Trophoblast cell (in vitro differentiated cells and primary cell): Measurements from ENCODE around the gene USP36.
"Not testable (repeated sequence)": the region's sequence is repeated elsewhere in the genome, so short reads cannot be mapped to it uniquely, and the experiment has no call there.

ENCODE experiments used
- DNase-seq, 2 donors: peaks; one replicate each; pipeline ENCODE4 v3.0.0-alpha.2; 2016
- H2AFZ ChIP-seq: 2 replicates; pipeline ENCODE4 v1.6.1; 2013; ENCODE audit warnings: low read length, moderate library complexity, mild to moderate bottlenecking; ENCODE audit not compliant: insufficient read depth, poor library complexity
- H2AK5ac ChIP-seq: 2 replicates; pipeline ENCODE4 v1.6.1; 2013; ENCODE audit warnings: mild to moderate bottlenecking, low read length
- H2BK120ac ChIP-seq: 2 replicates; pipeline ENCODE4 v1.6.1; 2013; ENCODE audit warnings: low read length, mild to moderate bottlenecking, moderate library complexity; ENCODE audit not compliant: insufficient read depth, poor library complexity
- H2BK12ac ChIP-seq: 2 replicates; pipeline ENCODE4 v1.6.1; 2013; ENCODE audit warnings: mild to moderate bottlenecking, low read length, moderate library complexity
- H2BK5ac ChIP-seq: 2 replicates; pipeline ENCODE4 v1.6.1; 2013; ENCODE audit warnings: low read length, low read depth, moderate library complexity, mild to moderate bottlenecking; ENCODE audit not compliant: poor library complexity
- H3K14ac ChIP-seq: 2 replicates; pipeline ENCODE4 v1.6.1; 2013; ENCODE audit warnings: mild to moderate bottlenecking, low read length
- H3K18ac ChIP-seq: 2 replicates; pipeline ENCODE4 v1.6.1; 2013; ENCODE audit warnings: mild to moderate bottlenecking, low read length
- H3K23ac ChIP-seq: 2 replicates; pipeline ENCODE4 v1.6.1; 2013; ENCODE audit warnings: low read length
- H3K27ac ChIP-seq: 2 replicates; pipeline ENCODE4 v1.5.1; 2013; ENCODE audit warnings: low read depth, mild to moderate bottlenecking, inconsistent platforms, low read length, moderate library complexity
- H3K27me3 ChIP-seq: 2 replicates; pipeline ENCODE4 v1.6.1; 2013; ENCODE audit warnings: inconsistent platforms, mild to moderate bottlenecking, low read length, moderate library complexity; ENCODE audit not compliant: insufficient read depth
- H3K36me3 ChIP-seq, 2 experiments: 1 replicate in 1 of 2; 2 replicates in 1 of 2; pipeline ENCODE4 v1.6.1; 2013; ENCODE audit warnings: low read length in 2 of 2, mild to moderate bottlenecking in 2 of 2, moderate library complexity in 1 of 2; ENCODE audit not compliant: insufficient read depth in 2 of 2, control insufficient read depth in 1 of 2
- H3K4ac ChIP-seq: 2 replicates; pipeline ENCODE4 v1.6.1; 2013; ENCODE audit warnings: low read depth, mild to moderate bottlenecking, low read length, moderate library complexity
- H3K4me1 ChIP-seq, 2 experiments: 1 replicate in 1 of 2; 2 replicates in 1 of 2; pipeline ENCODE4 v1.6.1; 2013; ENCODE audit warnings: low read length in 2 of 2, mild to moderate bottlenecking in 2 of 2, moderate library complexity in 1 of 2; ENCODE audit not compliant: insufficient read depth in 2 of 2, control insufficient read depth in 1 of 2
- H3K4me2 ChIP-seq: 2 replicates; pipeline ENCODE4 v1.6.1; 2013; ENCODE audit warnings: inconsistent platforms, mild to moderate bottlenecking, low read length, moderate library complexity
- H3K4me3 ChIP-seq: 2 replicates; pipeline ENCODE4 v1.5.1; 2013; ENCODE audit warnings: mild to moderate bottlenecking, low read depth, low read length, inconsistent platforms
- H3K79me1 ChIP-seq: one replicate; pipeline ENCODE4 v1.6.1; 2013; ENCODE audit warnings: low read length
- H3K79me2 ChIP-seq: 2 replicates; pipeline ENCODE4 v1.6.1; 2013; ENCODE audit warnings: low read length, mild to moderate bottlenecking; ENCODE audit not compliant: control insufficient read depth, insufficient read depth, poor library complexity
- H3K9ac ChIP-seq: 2 replicates; pipeline ENCODE4 v1.6.1; 2013; ENCODE audit warnings: mild to moderate bottlenecking, low read length
- H3K9me3 ChIP-seq: 2 replicates; pipeline ENCODE4 v1.6.1; 2013; ENCODE audit warnings: low read depth, mild to moderate bottlenecking, control low read depth, inconsistent platforms, low read length; ENCODE audit not compliant: insufficient read depth
- H4K12ac ChIP-seq: 2 replicates; pipeline ENCODE4 v1.6.1; 2013; ENCODE audit warnings: low read depth, mild to moderate bottlenecking, low read length, moderate library complexity
- H4K8ac ChIP-seq: 2 replicates; pipeline ENCODE4 v1.6.1; 2013; ENCODE audit warnings: low read depth, mild to moderate bottlenecking, low read length, moderate library complexity
- H4K91ac ChIP-seq: one replicate; pipeline ENCODE4 v1.6.1; 2013; ENCODE audit warnings: low read depth, mild to moderate bottlenecking, low read length, moderate library complexity
- WGBS: extraction: QIAGEN DNeasy Blood & Tissue Kit; methylation state at CpG from one replicate; pipeline ENCODE4 v1.1.7; 2013; ENCODE audit warnings: missing lambda C conversion rate; ENCODE audit not compliant: insufficient read length, insufficient coverage; ENCODE audit errors: extremely low coverage; 5-methylcytosine and 5-hydroxymethylcytosine counted together

Gene USP36

GRCh38 chr17:78878871-78879527 is 38.4 kb upstream of the USP36 start:
- Histone ChIP-seq H2AK5ac (no peak overlapping the region), H2AFZ (no peak overlapping the region), H4K12ac (no peak overlapping the region), H3K27ac (no peak overlapping the region), H2BK120ac (no peak overlapping the region), H3K79me2 (peaks cover 5% of the 10 kb centered on the region), H3K9me3 (peaks cover 6% of the 10 kb centered on the region), H4K91ac (no peak overlapping the region), H2BK5ac (no peak overlapping the region), H3K9ac (no peak overlapping the region), H3K36me3 (peaks cover 2 to 3% of the 10 kb centered on the region in 2 experiments), H3K79me1 (peaks cover 20% of the 10 kb centered on the region), H3K4me3 (no peak overlapping the region), H4K8ac (no peak overlapping the region), H3K4ac (no peak overlapping the region), H3K4me1 (peaks cover 24 to 27% of the 10 kb centered on the region in 2 experiments), H3K4me2 (no peak overlapping the region), H2BK12ac (no peak overlapping the region), H3K18ac (no peak overlapping the region), H3K27me3 (no peaks in the 10 kb centered on the region), H3K14ac (no peak overlapping the region), H3K23ac (no peak overlapping the region)
- no CpG with 5 or more reads among the region's 14 CpGs for WGBS
- no peak for DNase-seq

GRCh38 chr17:78878261-78878660 is 37.6 kb upstream of the USP36 start:
- Histone ChIP-seq H3K9me3 (peaks cover 7% of the 10 kb centered on the region), H2AK5ac (no peak overlapping the region), H3K4me1 (peaks cover 19 to 23% of the 10 kb centered on the region in 2 experiments), H3K9ac (no peak overlapping the region), H3K79me1 (peaks cover 16% of the 10 kb centered on the region), H3K14ac (no peak overlapping the region), H3K23ac (no peak overlapping the region), H4K8ac (no peak overlapping the region), H3K36me3 (peaks cover 8 to 9% of the 10 kb centered on the region in 2 experiments), H3K4me2 (no peak overlapping the region), H2AFZ (no peak overlapping the region), H3K27me3 (no peaks in the 10 kb centered on the region), H2BK5ac (no peak overlapping the region), H3K27ac (no peak overlapping the region), H3K4ac (no peak overlapping the region), H3K4me3 (no peak overlapping the region), H4K91ac (no peak overlapping the region), H2BK12ac (no peak overlapping the region), H3K18ac (no peak overlapping the region), H3K79me2 (peaks cover 4% of the 10 kb centered on the region), H4K12ac (no peak overlapping the region), H2BK120ac (no peak overlapping the region)
- WGBS: no CpG with 5 or more reads among the region's 15 CpGs
- DNase-seq: no peak

- not testable (repeated sequence) for H2AFZ ChIP-seq, H3K18ac ChIP-seq, H3K23ac ChIP-seq, H3K9me3 ChIP-seq, H3K27ac ChIP-seq, H2AK5ac ChIP-seq, H3K27me3 ChIP-seq, DNase-seq, H2BK120ac ChIP-seq, H4K8ac ChIP-seq, H3K14ac ChIP-seq, H3K9ac ChIP-seq, H3K79me2 ChIP-seq, H3K4me2 ChIP-seq, H4K12ac ChIP-seq, H2BK12ac ChIP-seq, H3K4me3 ChIP-seq, H2BK5ac ChIP-seq, H3K4ac ChIP-seq, H3K79me1 ChIP-seq, H4K91ac ChIP-seq
- WGBS: no CpG with 5 or more reads among the region's 8 CpGs
- Histone ChIP-seq H3K36me3 (peaks cover 8 to 12% of the 10 kb centered on the region in 2 experiments), H3K4me1 (peaks cover 8 to 13% of the 10 kb centered on the region in 2 experiments)
Observed at GRCh38 chr17:78876954-78877517, 36.4 kb upstream of the USP36 start.

GRCh38 chr17:78876094-78876597 is 35.5 kb upstream of the USP36 start:
- H3K23ac ChIP-seq: no peak overlapping the region
- H2BK120ac ChIP-seq: no peak overlapping the region
- H3K4me2 ChIP-seq: no peak overlapping the region
- H4K8ac ChIP-seq: no peak overlapping the region
- H2AFZ ChIP-seq: no peak overlapping the region
- no peak overlapping the region for H2BK5ac ChIP-seq
- no peaks in the 10 kb centered on the region for H3K27me3 ChIP-seq
- DNase-seq: no peak
- no peak overlapping the region for H4K91ac ChIP-seq
- no CpG with 5 or more reads among the region's 7 CpGs for WGBS
- peaks cover 5% of the 10 kb centered on the region for H3K9me3 ChIP-seq
- no peak overlapping the region for H3K9ac ChIP-seq
- H3K14ac ChIP-seq: no peak overlapping the region
- no peak overlapping the region for H4K12ac ChIP-seq
- no peak overlapping the region for H3K18ac ChIP-seq
- no peak overlapping the region for H2BK12ac ChIP-seq
- no peak overlapping the region for H3K4ac ChIP-seq
- H3K4me1 ChIP-seq: peaks cover 8 to 13% of the 10 kb centered on the region in 2 experiments
- H3K36me3 ChIP-seq: peaks cover 8 to 12% of the 10 kb centered on the region in 2 experiments
- H2AK5ac ChIP-seq: no peak overlapping the region
- H3K79me2 ChIP-seq: no peaks in the 10 kb centered on the region
- peaks cover 6% of the 10 kb centered on the region for H3K79me1 ChIP-seq
- H3K27ac ChIP-seq: peak overlapping the region; percentile 10
- H3K4me3 ChIP-seq: no peak overlapping the region
